OCI-LY7 (cell line): ENCODE measurements around the gene RNF43.

Source experiments
- CTCF ChIP-seq: fragments of 200-600 bp; sonication (generic); conservative IDR thresholded peaks from 2 replicates; pipeline ENCODE4 v1.5.1; 2014; ENCODE audit warnings: mild to moderate bottlenecking, antibody characterized with exemption, low read length, moderate library complexity, mixed read lengths
- EZH2phosphoT487 ChIP-seq: fragments of 200-600 bp; sonication (generic); IDR thresholded peaks from 2 replicates; pipeline ENCODE4 v1.6.1; 2018; ENCODE audit warnings: low read depth, borderline replicate concordance, mild to moderate bottlenecking, mixed run types, antibody characterized with exemption, low read length, moderate library complexity, mixed read lengths

- TF ChIP-seq CTCF (no peak), EZH2phosphoT487 (no peak)
Observed at GRCh38 chr17:58400826-58401225, 16.5 kb downstream of the RNF43 start.
